ENCODE results near the gene GTF3A.
A peak's percentile ranks its signal among the peaks of the same experiment; 100 is the strongest.
"Not testable (repeated sequence)": the region's sequence is repeated elsewhere in the genome, so short reads cannot be mapped to it uniquely, and the experiment has no call there.

Gene GTF3A
- total RNA-seq = 37.5 to 157 (median 106) reads per million in 18 experiments

- peak; percentile 90 to 95 for DNase-seq
These were observed at the start of gene GTF3A for GRCh38 chr13:27424246-27425157. Gene GTF3A, plus strand, starts transcription at chr13:27424619.

- DNase-seq = peak; percentile 79 to 84
These were observed 49.8 kb upstream of the GTF3A start for GRCh38 chr13:27374650-27375049.

- DNase-seq = peak; percentile 60 to 64
These were observed 48.6 kb upstream of the GTF3A start for GRCh38 chr13:27375686-27376326.

GRCh38 chr13:27379126-27379525 is 45.3 kb upstream of the GTF3A start:
- DNase-seq = no peak

DNA sequence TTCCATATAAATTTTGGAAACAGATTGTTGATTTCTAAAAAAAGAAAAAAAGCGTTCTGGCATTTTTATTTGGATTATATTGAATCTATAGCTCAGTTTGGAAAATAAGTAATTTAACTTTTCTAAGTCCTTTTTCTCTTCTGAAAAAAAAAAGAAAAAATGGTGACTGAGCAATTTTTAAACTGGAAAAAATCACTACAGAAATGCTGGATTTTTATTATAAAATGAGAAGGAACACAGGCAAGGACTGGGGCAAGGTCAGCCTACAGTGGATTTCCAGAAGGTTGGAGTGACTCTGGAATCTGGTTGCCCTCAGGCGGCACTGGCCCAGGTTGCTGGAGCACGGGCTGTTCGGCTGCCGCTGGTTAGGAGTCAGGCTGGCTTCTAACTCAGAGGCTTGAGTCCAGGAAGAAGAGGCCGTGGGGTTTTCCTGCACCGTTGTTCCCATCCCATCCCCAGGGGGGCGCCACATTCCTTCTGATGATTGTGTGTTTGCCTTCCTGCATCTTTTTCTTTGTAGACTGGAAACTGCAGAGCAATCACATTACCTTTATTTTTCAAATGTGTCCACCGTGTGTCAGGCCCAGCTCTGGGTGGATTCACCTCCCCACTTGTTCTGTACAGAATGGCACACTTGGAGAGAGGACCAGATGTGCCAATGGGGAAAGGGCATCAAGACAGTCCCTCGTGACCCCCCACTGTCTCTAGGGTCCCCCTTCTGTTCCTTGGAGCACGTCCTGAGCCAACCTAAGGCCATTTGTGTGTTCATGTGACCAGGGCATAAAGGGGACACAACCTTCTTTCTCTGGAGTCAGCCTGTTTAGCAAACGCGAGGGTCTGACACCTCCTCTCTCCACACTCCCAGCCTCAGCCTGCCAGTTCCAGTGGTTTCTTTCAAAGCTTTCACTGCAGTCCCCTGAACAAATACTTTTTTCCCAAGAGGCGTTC is 44.5 kb upstream of the GTF3A start:
- DNase-seq = peak; percentile 56 to 68

- DNase-seq = no peak
These were observed 42.8 kb upstream of the GTF3A start for GRCh38 chr13:27381601-27382000.

DNA sequence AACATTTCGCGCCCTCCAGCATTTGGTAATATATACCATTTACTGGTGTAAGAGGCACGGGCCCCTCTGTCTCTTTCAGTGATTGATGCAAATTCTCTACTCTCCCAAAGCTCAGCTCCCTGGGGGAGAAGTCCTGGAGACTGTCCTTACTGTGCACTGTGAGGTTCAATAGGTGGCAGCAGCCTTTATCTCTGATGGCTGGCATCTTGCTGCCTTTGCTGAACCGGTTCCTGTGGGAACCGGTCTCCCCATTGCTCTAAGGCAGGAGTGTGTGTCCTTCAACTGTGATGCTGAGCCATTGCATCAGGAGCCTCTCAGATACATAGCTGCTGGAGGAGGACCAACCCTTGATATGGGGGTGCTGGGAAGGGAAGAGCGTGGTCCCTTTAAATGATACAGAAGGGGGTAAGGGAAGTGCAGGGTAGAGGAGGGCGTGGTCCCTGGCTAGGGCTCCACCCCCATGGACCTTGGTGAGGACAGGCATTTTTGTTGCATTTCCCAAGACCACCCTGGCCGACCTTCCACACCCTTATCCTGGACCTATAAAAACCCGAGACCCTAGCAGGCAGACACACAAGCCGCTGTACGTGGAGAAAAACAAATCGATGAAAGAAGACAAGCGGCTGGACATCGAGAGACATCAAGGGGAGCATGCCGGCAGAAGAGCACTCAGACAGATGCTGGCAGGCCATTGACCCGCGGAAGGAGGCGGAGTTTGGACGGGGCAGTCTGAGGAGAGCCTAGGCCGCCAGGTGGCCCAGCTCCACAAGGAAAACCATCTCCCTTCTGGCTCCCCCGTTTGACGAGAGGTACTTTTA is 41.1 kb upstream of the GTF3A start:
- DNase-seq = no peak

GRCh38 chr13:27384285-27384684 is 40.1 kb upstream of the GTF3A start:
- no peak for DNase-seq

DNA sequence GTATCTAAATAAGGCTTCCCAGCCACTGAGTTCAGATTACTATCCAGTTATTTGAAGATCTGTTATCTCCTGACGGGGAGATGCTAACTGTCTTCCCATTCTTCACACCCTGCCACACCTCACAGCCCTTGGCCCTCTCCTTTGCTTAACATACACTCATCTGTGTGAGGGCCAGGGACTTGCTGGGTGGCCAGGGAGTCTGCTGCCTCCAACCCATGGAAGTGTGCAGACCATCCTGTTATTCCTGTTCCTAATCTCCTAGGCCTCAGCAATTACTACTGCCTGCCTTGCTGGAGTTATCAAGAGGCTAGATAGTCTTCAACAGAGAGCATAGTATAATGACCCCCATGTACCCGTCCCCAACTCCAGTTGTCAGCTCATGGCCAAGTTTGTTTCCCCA is 36.2 kb upstream of the GTF3A start:
- no peak for DNase-seq

GRCh38 chr13:27389891-27390290 is 34.5 kb upstream of the GTF3A start:
- DNase-seq = no peak

DNA sequence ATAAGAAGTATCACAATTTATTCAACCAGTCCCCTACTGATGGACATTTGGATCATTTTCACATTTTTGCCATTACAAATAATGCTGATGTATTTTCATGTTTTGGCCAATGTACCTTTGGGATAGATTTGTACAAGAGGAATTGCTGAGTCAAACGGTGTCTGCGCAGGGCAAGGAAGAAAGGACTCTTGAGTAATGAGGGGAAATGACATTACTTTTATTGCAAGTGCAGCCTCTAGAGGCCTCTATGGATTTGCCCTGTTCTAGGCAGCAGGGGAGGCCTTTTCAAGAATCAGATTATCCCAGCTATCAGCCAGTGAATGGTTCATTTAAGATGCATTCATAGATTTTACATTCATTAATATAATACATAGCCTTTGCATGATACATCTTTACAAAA is 32.9 kb upstream of the GTF3A start:
- DNase-seq = peak; percentile 41 to 47

DNA sequence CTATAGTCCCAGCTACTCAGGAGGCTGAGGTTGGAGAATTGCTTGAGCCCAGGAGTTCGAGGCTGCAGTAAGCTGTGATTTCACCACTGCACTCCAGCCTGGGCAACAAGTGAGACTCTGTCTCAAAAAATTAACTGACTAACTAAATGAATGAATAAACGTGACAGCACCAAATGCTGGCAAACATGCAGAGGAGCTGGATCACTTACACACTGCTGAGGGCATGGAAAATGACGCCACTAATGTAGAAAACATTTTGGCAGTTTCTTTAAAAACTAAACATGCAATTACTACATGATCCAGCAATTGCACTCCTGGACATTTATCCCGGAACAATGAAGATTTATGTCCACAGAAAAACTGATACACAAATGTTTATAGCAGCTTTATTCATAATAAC is 31.3 kb upstream of the GTF3A start:
- no peak for DNase-seq

DNA sequence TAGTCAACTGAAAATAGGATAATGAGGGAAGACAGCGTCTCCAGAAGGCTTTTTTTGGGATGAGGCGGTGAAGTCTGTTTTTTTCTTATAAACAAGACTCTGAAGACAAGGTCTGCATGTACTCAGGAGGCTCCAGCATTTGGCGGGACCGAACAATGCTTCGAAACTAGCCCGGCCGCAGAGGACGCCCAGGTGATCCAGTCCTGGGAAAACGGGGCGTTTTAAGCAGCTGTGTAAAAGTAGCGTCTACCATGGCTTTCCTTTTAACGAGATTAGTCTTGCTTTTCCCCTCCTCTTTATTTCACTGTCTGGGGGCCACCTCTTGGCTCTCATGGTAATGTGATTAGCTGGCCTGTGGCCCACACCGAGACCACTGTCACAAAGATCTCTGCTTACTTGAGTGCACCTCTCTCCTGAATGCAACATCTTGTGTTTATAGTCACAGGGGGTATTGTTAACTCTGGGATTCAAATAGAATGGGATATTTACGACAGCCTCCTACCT is 29.4 kb upstream of the GTF3A start:
- DNase-seq = no peak

GRCh38 chr13:27396252-27396846 is 28.1 kb upstream of the GTF3A start:
- no peak for DNase-seq

- peak; percentile 10 to 13 for DNase-seq
These were observed 26.1 kb upstream of the GTF3A start for GRCh38 chr13:27398360-27398759.

GRCh38 chr13:27400405-27400804 is 24.0 kb upstream of the GTF3A start:
- DNase-seq = not testable (repeated sequence)

DNA sequence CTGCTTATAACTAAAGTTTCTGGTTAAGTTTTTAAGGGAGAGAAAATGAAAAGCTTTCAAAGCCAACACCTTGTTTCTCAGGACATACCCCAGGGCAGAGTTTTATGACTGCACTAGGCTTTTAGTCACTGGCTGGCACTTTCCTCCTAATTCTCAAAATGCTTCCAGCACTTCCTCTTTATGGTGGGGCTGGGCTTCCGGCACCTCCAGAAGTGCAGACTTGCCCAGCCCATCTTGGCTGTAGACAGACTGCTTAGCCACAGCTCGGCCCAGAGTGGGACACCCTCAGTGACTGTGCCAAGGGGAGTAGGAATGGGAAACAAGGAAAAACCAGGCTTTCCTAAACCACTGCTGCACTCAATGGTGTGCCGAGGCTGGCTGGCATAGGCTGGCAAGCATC is 23.2 kb upstream of the GTF3A start:
- DNase-seq = peak; percentile 63 to 78

DNA sequence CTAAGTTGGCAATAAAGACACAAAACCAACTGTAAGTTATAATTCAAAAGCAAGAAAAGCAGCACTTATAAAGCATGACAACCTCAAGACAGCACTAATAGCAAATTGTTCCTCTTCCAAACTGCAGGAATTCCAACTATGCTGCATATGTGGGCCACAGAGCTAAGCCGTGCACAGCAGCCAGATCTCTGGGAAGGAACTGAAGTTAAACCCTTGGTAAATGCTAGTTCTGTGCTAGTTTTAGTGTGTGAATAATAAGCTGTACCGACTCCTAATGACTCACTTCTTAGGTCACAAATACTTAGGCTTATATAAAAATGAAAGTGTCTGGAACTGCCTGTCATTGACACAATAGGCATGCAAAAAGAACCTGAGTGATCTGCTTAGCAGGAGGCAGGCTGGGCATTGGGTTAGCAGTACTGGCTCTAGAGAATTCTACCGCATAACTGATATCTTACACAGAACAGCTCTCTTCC is 21.2 kb upstream of the GTF3A start:
- no peak for DNase-seq

- DNase-seq = no peak
These were observed 20.6 kb upstream of the GTF3A start for GRCh38 chr13:27403727-27404385.

DNA sequence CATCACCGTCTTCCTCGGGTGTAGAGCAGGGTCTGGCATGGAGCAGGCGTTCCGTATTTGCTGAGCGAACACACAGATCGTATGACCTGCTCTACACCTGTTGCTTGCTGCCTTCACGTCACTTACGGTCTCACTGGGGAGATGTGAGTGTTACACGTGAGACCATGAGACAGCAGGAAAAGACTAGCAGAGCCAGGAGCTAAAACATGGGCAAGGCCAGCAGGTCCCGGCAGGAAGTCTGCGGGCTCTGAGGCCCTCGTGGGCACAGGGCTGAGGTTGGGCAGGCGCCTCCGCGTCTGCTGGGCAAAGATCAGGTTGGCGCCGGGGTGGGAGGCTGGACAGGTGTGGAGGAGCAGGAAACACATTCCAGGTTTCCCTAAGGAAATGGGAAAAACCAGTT is 19.7 kb upstream of the GTF3A start:
- DNase-seq = no peak
